HG03442 (cell line): Measurements from ENCODE around the gene GRIPAP1.
A peak's percentile ranks its signal among the peaks of the same experiment; 100 is the strongest.

Experiments
- ATAC-seq: cut with Tn5 transposase; IDR thresholded peaks from one replicate; pipeline ENCODE4 v1.9.1; 2021; ENCODE audit warnings: mild to moderate bottlenecking, moderate library complexity; ENCODE audit not compliant: unreplicated experiment

Gene GRIPAP1

GRCh38 chrX:48961585-48962091, 40.4 kb downstream of the GRIPAP1 start:
- no peak for ATAC-seq

GRCh38 chrX:48960291-48960690, 41.8 kb downstream of the GRIPAP1 start:
- ATAC-seq = no peak

- no peak for ATAC-seq
These were observed 43.4 kb downstream of the GRIPAP1 start for GRCh38 chrX:48958635-48959094.

- peak; percentile 87 for ATAC-seq
These were observed 44.0 kb downstream of the GRIPAP1 start for GRCh38 chrX:48957827-48958634.

- ATAC-seq = peak; percentile 42
These were observed 44.6 kb downstream of the GRIPAP1 start, which contains the start of gene OTUD5 for GRCh38 chrX:48957477-48957826. OTUD5 (minus strand) TSS chrX:48957607; CDS start chrX:48957570, 37 bp downstream.

- ATAC-seq = peak; percentile 1
These were observed 45.2 kb downstream of the GRIPAP1 start for GRCh38 chrX:48956728-48957414.

- no peak for ATAC-seq
These were observed 53.5 kb downstream of the GRIPAP1 start for GRCh38 chrX:48948589-48948988.

GRCh38 chrX:48945517-48946348, 56.3 kb downstream of the GRIPAP1 start:
- no peak for ATAC-seq

- ATAC-seq = no peak
These were observed 59.2 kb downstream of the GRIPAP1 start for GRCh38 chrX:48942895-48943294.

GRCh38 chrX:48940404-48940955, 61.6 kb downstream of the GRIPAP1 start:
- ATAC-seq = no peak

- no peak for ATAC-seq
These were observed 62.4 kb downstream of the GRIPAP1 start for GRCh38 chrX:48939524-48940228.

- ATAC-seq = peak; percentile 44
These were observed 63.2 kb downstream of the GRIPAP1 start for GRCh38 chrX:48938721-48939425.

- ATAC-seq = peak; percentile 60
These were observed 64.8 kb downstream of the GRIPAP1 start for GRCh38 chrX:48937054-48937907.

- ATAC-seq = no peak
These were observed 65.5 kb downstream of the GRIPAP1 start for GRCh38 chrX:48936429-48937053.

GRCh38 chrX:48935301-48935670, 66.8 kb downstream of the GRIPAP1 start:
- no peak for ATAC-seq

- no peak for ATAC-seq
These were observed 67.3 kb downstream of the GRIPAP1 start for GRCh38 chrX:48934581-48935300.

GRCh38 chrX:48933757-48934156, 68.3 kb downstream of the GRIPAP1 start:
- no peak for ATAC-seq
